GM12873 (cell line): ENCODE results near the gene CD46.

Experiments
- CTCF ChIP-seq: IDR thresholded peaks from 2 replicates; pipeline ENCODE4 v1.5.1; 2012; ENCODE audit warnings: low read depth, mild to moderate bottlenecking, moderate library complexity, low read length, control low read depth; ENCODE audit not compliant: insufficient read depth; ENCODE audit errors: missing control alignments

Gene CD46

DNA sequence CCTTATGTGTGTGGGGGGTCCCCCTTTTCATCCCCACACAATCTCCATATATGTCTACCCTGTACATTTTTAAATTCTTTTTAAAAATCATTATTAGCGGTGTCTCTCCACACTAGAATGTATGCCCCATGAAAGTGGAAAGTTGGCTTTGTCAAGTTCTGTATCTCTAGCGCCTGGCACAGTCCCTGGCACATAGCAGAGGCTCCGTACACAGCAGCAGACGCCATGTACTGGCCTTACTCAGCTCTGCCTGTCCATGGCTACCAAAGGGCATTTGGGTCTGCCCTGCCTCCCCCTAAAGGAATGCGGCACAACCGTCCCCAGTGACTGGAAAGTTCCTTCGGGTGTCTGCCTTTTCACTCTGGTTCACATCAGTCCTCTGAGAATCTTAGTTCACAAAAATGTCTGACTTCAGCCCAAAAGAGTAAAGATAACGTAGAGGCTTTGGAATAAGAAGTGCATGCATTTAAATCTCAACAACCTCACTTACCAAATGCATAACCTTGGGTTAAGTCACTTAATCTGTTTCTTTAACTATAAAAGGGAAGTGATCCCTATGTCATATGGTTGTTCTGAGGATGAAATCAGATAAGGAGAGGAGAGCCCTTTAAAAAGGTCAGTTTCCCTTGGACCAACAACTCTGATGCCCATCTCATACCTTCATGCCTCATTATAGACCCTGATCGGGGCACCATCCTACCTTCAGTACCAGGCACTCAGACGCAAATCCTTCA lies 61.1 kb downstream of the CD46 start:
- no peak for TF ChIP-seq CTCF

GRCh38 chr1:207813512-207813881 lies 61.6 kb downstream of the CD46 start:
- no peak for TF ChIP-seq CTCF

DNA sequence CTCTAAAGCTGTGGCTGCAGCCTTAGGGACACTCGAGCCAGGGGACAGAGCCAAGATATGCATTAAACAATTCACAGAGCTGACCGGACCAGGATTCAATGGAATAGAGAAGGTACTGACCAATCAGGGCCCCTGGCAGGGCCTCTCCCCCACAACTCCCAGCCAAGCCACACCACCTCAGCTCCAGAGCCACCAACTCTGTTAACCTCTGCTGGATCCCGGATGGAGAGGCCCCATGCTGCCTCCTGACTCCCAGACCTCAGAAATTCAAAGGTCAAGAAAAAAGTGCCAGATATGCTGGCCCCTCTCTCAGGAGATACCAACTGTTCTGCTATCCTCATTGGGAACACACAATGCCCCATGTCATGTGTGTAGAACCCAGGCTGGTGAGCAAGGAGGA lies 62.1 kb downstream of the CD46 start:
- TF ChIP-seq CTCF, result no peak

- TF ChIP-seq CTCF, result no peak
These were observed 62.6 kb downstream of the CD46 start for GRCh38 chr1:207814469-207814868.

- TF ChIP-seq CTCF, result no peak
These were observed 63.6 kb downstream of the CD46 start for GRCh38 chr1:207815466-207815865.

- TF ChIP-seq CTCF, result no peak
These were observed 64.0 kb downstream of the CD46 start for GRCh38 chr1:207815913-207816291.

GRCh38 chr1:207817166-207817565 lies 65.3 kb downstream of the CD46 start:
- no peak for TF ChIP-seq CTCF
